ENCODE measurements around the gene HUNK. TPM values are rescaled to one million over a fixed set of nuclear protein-coding genes. Genes with fewer than 3 reads are reported as not detected.

The HUNK gene
- total RNA-seq, 4 donors from 2014 or later, result 0.22 to 1.2 (median 0.36) TPM

DNA sequence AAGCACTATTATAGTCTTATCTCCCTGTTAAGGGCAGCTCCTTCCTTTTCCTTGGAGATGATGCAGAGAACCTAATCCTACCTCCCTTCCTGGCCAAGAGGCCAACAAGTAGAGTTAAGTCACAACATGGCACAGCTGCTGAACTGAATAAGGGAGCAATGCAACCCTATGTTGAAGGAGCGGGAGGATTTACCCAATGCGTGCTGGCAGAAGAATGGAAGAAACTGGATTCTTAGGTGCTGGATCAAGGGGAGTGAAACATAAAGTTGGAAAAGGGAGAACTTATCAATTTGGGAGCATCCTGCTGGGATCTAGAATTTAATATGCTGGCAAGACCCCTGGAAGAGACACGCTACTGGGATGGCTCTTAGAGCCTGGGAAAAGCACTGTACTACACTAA lies 12.0 kb upstream of the HUNK start:
- no peaks in the 10 kb centered on the region for H3K27me3 ChIP-seq
- WGBS, 2 donors, result 88 to 99% methylated on average over 3 of the region's 3 CpGs
- intact Hi-C loops (cut with DNase I), result no loop called here
- peaks cover 0 to 4% of the 10 kb centered on the region in 2 donors for H3K4me1 ChIP-seq
- H3K27ac ChIP-seq, result no peak overlapping the region
- TF ChIP-seq POLR2A (IDR thresholded peaks at IDR 0.05), result no peak
- TF ChIP-seq, protein P1, sequence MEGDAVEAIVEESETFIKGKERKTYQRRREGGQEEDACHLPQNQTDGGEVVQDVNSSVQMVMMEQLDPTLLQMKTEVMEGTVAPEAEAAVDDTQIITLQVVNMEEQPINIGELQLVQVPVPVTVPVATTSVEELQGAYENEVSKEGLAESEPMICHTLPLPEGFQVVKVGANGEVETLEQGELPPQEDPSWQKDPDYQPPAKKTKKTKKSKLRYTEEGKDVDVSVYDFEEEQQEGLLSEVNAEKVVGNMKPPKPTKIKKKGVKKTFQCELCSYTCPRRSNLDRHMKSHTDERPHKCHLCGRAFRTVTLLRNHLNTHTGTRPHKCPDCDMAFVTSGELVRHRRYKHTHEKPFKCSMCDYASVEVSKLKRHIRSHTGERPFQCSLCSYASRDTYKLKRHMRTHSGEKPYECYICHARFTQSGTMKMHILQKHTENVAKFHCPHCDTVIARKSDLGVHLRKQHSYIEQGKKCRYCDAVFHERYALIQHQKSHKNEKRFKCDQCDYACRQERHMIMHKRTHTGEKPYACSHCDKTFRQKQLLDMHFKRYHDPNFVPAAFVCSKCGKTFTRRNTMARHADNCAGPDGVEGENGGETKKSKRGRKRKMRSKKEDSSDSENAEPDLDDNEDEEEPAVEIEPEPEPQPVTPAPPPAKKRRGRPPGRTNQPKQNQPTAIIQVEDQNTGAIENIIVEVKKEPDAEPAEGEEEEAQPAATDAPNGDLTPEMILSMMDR (IDR thresholded peaks at IDR 0.05), result no peak
- no peaks in the 10 kb centered on the region for H3K36me3 ChIP-seq
- H3K4me3 ChIP-seq (replicated peaks in 1 of 3), result no peak overlapping the region
- DNase-seq, result no peak
- H3K9me3 ChIP-seq, result no peaks in the 10 kb centered on the region

DNA sequence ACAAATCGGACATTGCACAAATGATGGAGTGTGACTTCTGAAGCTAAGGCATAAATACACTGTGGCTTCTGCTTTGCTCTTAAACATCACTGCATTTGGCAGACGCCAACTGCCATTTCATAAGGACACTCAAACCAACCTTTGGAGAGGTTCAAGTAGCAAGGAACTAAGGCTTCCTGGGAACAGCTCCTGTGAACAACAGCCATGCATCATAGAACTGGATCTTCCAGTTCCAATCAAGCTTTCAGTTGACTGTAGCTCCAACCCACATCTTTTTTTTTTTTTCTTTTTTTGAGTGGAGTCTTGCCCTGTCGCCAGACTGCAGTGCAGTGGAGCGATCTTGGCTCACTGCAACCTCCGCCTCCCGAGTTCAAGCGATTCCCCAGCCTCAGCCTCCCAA lies 10.7 kb upstream of the HUNK start:
- peak; percentile 59 to 65 for DNase-seq
- no peaks in the 10 kb centered on the region for H3K27me3 ChIP-seq

DNA sequence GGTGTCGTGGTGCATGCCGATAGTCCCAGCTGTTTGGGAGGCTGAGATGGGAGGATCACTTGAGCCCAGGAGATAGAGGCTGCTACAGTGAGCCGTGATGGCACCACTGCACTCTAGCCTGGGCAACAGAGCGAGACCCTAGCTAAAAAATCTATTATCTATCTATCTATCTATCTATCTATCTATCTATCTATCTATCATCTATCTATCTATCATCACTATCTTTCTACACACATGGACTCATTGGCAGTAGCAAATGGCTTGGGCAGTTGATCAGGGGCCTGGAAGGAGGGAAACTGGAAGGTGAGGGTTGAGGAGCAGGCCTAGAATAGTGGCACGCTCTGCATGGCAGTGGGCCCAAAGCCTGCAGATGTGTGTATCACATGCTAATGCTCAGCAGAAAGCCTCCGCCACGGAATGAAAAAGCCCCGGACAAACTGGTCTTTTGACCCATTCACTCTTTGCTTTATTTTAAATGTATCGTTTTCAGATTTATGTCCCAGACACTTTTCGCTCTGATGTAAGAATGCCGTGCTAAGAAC lies 7.3 kb upstream of the HUNK start:
- no peaks in the 10 kb centered on the region for H3K9me3 ChIP-seq
- no peaks in the 10 kb centered on the region for H3K27me3 ChIP-seq
- 91 to 92% methylated on average over 11 of the region's 11 CpGs for WGBS, 2 donors
- TF ChIP-seq, protein P1 (IDR thresholded peaks at IDR 0.05), result no peak
- no peak for TF ChIP-seq POLR2A (IDR thresholded peaks at IDR 0.05)
- no peaks in the 10 kb centered on the region for H3K36me3 ChIP-seq
- H3K4me3 ChIP-seq (replicated peaks in 1 of 3), result no peak overlapping the region
- peaks cover 0 to 4% of the 10 kb centered on the region in 2 donors for H3K4me1 ChIP-seq
- no peak overlapping the region for H3K27ac ChIP-seq
- intact Hi-C loops (cut with DNase I), result loop anchor here (5.0 kb wide), 1 partner anchor 392 kb away; no protein-coding TSS in a partner anchor
- no peak for DNase-seq

More for the DNA sequence above, 10.7 kb upstream of the HUNK start:
- Histone ChIP-seq H3K4me1 (peaks cover 0 to 4% of the 10 kb centered on the region in 2 donors), H3K36me3 (no peaks in the 10 kb centered on the region), H3K9me3 (no peaks in the 10 kb centered on the region), H3K4me3 (replicated peaks in 1 of 3) (no peak overlapping the region), H3K27ac (no peak overlapping the region)
- TF ChIP-seq, protein P1 (IDR thresholded peaks at IDR 0.05), result no peak
- WGBS, 2 donors, result 35 to 44% methylated on average over 7 of the region's 7 CpGs
- intact Hi-C loops (cut with DNase I), result no loop called here

DNA sequence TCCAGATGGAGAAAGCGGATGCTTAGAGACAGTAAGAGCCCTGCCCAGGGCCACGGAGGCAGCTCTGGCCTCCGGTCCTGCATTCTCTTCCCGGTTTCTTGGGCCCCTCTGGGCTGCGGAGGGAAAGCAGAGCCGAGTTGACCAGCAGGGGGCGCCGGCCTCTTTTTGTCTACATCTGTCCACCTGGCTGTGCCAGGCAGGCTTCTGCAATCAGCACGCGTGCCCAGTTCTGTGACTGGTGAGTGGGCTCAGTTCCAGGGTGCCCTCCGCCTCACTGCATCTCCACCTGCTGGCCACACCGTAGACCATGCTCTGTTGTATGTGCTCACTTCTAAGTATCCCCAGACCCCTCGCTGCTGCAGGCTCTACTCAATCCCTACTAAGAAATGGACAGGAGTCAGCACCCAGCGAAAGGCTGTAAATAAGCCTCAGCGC lies 6.7 kb upstream of the HUNK start:
- intact Hi-C loops (cut with DNase I), result loop anchor here (5.0 kb wide), 1 partner anchor 391 kb away; no protein-coding TSS in a partner anchor
- WGBS, 2 donors, result 22 to 23% methylated on average over 14 of the region's 15 CpGs
- H3K9me3 ChIP-seq, result no peaks in the 10 kb centered on the region
- TF ChIP-seq, protein P1 (IDR thresholded peaks at IDR 0.05), result peak; percentile 84 to 94 (median 86)
- no peak for TF ChIP-seq POLR2A (IDR thresholded peaks at IDR 0.05)
- H3K27me3 ChIP-seq, result no peaks in the 10 kb centered on the region
- no peaks in the 10 kb centered on the region for H3K36me3 ChIP-seq
- no peak overlapping the region for H3K4me3 ChIP-seq (replicated peaks in 1 of 3)
- H3K27ac ChIP-seq, result no peak overlapping the region
- peak; percentile 95 for DNase-seq
- peaks cover 0 to 4% of the 10 kb centered on the region in 2 donors for H3K4me1 ChIP-seq

DNA sequence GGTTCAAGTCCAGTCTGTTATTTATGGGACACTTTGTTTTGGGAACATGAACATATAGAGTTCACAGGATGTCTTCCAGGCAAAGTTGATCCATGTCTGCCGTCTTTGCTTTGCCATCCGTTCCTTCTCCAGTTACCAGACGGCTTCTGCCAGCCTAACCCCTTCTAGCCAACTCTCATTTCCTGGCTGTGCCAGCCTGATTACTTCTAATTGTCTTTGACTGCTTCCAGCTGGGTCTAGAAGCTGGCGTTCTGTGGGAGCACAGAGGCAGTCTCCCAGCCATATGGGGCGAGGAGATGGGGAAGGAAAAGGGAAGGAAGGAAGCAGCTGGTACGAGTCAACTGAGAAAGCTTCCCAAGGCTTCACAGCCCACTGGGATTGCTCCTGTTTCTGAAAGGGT lies 3.1 kb upstream of the HUNK start:
- peaks cover 13 to 16% of the 10 kb centered on the region in 2 donors for H3K4me1 ChIP-seq
- no peak overlapping the region for H3K4me3 ChIP-seq (replicated peaks in 1 of 3)
- DNase-seq, result no peak
- no peak overlapping the region for H3K27ac ChIP-seq
- no peaks in the 10 kb centered on the region for H3K27me3 ChIP-seq
- no peaks in the 10 kb centered on the region for H3K9me3 ChIP-seq
- no peak for TF ChIP-seq POLR2A (IDR thresholded peaks at IDR 0.05)
- TF ChIP-seq, protein P1 (IDR thresholded peaks at IDR 0.05), result no peak
- 72 to 80% methylated on average over 6 of the region's 6 CpGs for WGBS, 2 donors
- intact Hi-C loops (cut with DNase I), result loop anchor here (5.0 to 10.0 kb wide), 2 partner anchors 85 to 388 kb away; no protein-coding TSS in a partner anchor
- no peaks in the 10 kb centered on the region for H3K36me3 ChIP-seq
